ENCODE data around the gene NRF1.
"Not testable (repeated sequence)": the region's sequence is repeated elsewhere in the genome, so short reads cannot be mapped to it uniquely, and the experiment has no call there.

DNA sequence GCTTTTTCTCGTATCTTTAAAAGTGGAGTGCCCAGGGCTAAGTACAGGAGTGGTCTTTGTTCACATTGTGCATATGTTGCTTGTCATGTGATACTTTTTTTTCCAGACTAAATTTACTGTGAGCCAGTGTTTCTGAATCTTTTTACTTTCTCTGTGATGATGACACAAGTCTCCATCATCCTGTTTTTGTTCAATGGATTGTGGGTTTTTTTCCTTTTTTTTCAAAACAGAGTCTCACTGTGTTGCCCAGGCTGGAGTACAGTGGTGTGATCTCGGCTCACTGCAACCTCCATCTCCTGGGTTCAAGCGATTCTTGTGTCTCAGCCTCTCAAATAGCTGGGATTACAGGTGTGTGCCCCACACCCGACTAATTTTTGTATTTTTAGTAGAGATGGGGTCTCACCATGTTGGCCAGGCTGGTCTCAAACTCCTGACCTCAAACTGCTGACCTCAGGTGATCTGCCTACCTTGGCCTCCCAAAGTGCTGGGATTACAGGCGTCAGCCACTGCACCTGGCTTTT, 24.6 kb downstream of the NRF1 start:
- TF ChIP-seq, protein P1, sequence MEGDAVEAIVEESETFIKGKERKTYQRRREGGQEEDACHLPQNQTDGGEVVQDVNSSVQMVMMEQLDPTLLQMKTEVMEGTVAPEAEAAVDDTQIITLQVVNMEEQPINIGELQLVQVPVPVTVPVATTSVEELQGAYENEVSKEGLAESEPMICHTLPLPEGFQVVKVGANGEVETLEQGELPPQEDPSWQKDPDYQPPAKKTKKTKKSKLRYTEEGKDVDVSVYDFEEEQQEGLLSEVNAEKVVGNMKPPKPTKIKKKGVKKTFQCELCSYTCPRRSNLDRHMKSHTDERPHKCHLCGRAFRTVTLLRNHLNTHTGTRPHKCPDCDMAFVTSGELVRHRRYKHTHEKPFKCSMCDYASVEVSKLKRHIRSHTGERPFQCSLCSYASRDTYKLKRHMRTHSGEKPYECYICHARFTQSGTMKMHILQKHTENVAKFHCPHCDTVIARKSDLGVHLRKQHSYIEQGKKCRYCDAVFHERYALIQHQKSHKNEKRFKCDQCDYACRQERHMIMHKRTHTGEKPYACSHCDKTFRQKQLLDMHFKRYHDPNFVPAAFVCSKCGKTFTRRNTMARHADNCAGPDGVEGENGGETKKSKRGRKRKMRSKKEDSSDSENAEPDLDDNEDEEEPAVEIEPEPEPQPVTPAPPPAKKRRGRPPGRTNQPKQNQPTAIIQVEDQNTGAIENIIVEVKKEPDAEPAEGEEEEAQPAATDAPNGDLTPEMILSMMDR (IDR thresholded peaks at IDR 0.05), result not testable (repeated sequence)
- not testable (repeated sequence) for TF ChIP-seq POLR2A (IDR thresholded peaks at IDR 0.05)

Data from thyroid gland (tissue), 4 donors.